Fibroblast of lung (primary cell): Measurements from ENCODE around the gene PIK3R1. TPM values are rescaled to one million over a fixed set of nuclear protein-coding genes. Genes with fewer than 3 reads are reported as not detected.

Experiments
- DNase-seq, 2 donors: peaks; one replicate each; pipeline versions ENCODE4 v3.0.0 to v3.0.0-alpha.2; 2010; ENCODE audit warnings: low read depth in 2 of 2
- H2AFZ ChIP-seq: 2 replicates; pipeline ENCODE4 v1.5.1; 2012; ENCODE audit warnings: low read length, control low read depth, inconsistent platforms
- H3K27ac ChIP-seq: 2 replicates; pipeline ENCODE4 v1.5.1; 2011; ENCODE audit warnings: low read length, control low read depth; ENCODE audit not compliant: insufficient read depth
- H3K27me3 ChIP-seq: 2 replicates; pipeline ENCODE4 v1.5.1; 2011; ENCODE audit warnings: mild to moderate bottlenecking, low read length; ENCODE audit not compliant: control insufficient read depth, insufficient read depth
- H3K36me3 ChIP-seq: 2 replicates; pipeline ENCODE4 v1.5.1; 2011; ENCODE audit warnings: low read length; ENCODE audit not compliant: control insufficient read depth, insufficient read depth
- H3K4me1 ChIP-seq: 2 replicates; pipeline ENCODE4 v1.5.1; 2011; ENCODE audit warnings: low read length; ENCODE audit not compliant: control insufficient read depth, insufficient read depth; ENCODE audit errors: extremely low read depth
- H3K4me2 ChIP-seq: 2 replicates; pipeline ENCODE4 v1.5.1; 2011; ENCODE audit warnings: low read length, control low read depth; ENCODE audit not compliant: insufficient read depth; ENCODE audit errors: extremely low read depth
- H3K4me3 ChIP-seq, 4 experiments: fragments of 200-600 bp in 1 of 4; sonication (generic) in 1 of 4; replicated peaks in 1 of 4; 2 replicates each; pipeline ENCODE4 v1.5.1; 2011 to 2016; ENCODE audit warnings: low read length in 4 of 4, low read depth in 3 of 4, mild to moderate bottlenecking in 3 of 4, control low read depth in 2 of 4, inconsistent platforms in 1 of 4, mixed read lengths in 1 of 4; ENCODE audit not compliant: insufficient read depth in 1 of 4; ENCODE audit errors: control extremely low read depth in 1 of 4
- H3K79me2 ChIP-seq: 2 replicates; pipeline ENCODE4 v1.5.1; 2012; ENCODE audit warnings: mild to moderate bottlenecking, low read length, inconsistent platforms; ENCODE audit not compliant: control insufficient read depth, insufficient read depth
- H3K9ac ChIP-seq: 2 replicates; pipeline ENCODE4 v1.5.1; 2011; ENCODE audit warnings: mild to moderate bottlenecking, low read length, control low read depth; ENCODE audit not compliant: insufficient read depth
- H3K9me3 ChIP-seq: 2 replicates; pipeline ENCODE4 v1.5.1; 2012; ENCODE audit warnings: low read depth, low read length; ENCODE audit not compliant: control insufficient read depth, insufficient read depth
- H4K20me1 ChIP-seq: 2 replicates; pipeline ENCODE4 v1.5.1; 2011; ENCODE audit warnings: low read length; ENCODE audit not compliant: control insufficient read depth, insufficient read depth; ENCODE audit errors: extremely low read depth
- CTCF ChIP-seq, 2 donors: IDR thresholded peaks in 1 of 2; conservative IDR thresholded peaks in 1 of 2; 1 replicate in 1 of 2; 2 replicates in 1 of 2; pipeline ENCODE4 v1.5.1; 2011 to 2012; ENCODE audit warnings: low read length in 2 of 2, control low read depth in 1 of 2, inconsistent platforms in 1 of 2, low read depth in 1 of 2, mild to moderate bottlenecking in 1 of 2
- EZH2 ChIP-seq: IDR thresholded peaks from 2 replicates; pipeline ENCODE4 v1.5.1; 2012; ENCODE audit warnings: low read length, control low read depth, mild to moderate bottlenecking; ENCODE audit errors: missing control alignments
- polyA plus RNA-seq, 2 donors: library from polyadenylated mRNA; depleted of rRNA in 1 of 2; stranded (reverse) in 1 of 2; unstranded in 1 of 2; fragments of >200 nt; gene quantifications; 2 replicates each; pipeline ENCODE4 v1.2.1, GENCODE V29; 2011 to 2012; ENCODE audit warnings: missing spikeins in 1 of 2
- total RNA-seq: library from RNA; depleted of rRNA; stranded (reverse); fragments of >200 nt; gene quantifications from 2 replicates; pipeline ENCODE4 v1.2.1, GENCODE V29; 2014

PIK3R1 gene
- total and polyA plus RNA-seq, 2 donors (not counting 1 experiment from before 2014, with no cell fraction given): 17.7 to 36.3 TPM

- H3K27ac ChIP-seq: peak overlapping the region; percentile 73
- no peaks in the 10 kb centered on the region for H3K9me3 ChIP-seq
- peak in 1 of 2 donors; percentile 69 for DNase-seq
- H3K4me1 ChIP-seq: no peaks in the 10 kb centered on the region
- H3K36me3 ChIP-seq: no peaks in the 10 kb centered on the region
- H3K79me2 ChIP-seq: peaks cover 47% of the 10 kb centered on the region
- H3K9ac ChIP-seq: peak overlapping the region; percentile 79
- no peaks in the 10 kb centered on the region for H4K20me1 ChIP-seq
- peak overlapping the region; percentile 68 to 96 (median 89) for H3K4me3 ChIP-seq
- no peaks in the 10 kb centered on the region for H3K27me3 ChIP-seq
- TF ChIP-seq CTCF (conservative IDR thresholded peaks at IDR 0.05 in 1 of 2, IDR thresholded peaks at IDR 0.05 in 1 of 2; ENCODE audit: low read depth in 1 of 2, low read length in 2 of 2) (no peak), EZH2 (no peak)
- H3K4me2 ChIP-seq: peak overlapping the region; percentile 27
- peak overlapping the region; percentile 43 for H2AFZ ChIP-seq
Measured at GRCh38 chr5:68215898-68216244, 315 bp downstream of the PIK3R1 start.

GRCh38 chr5:68216245-68217046 lies 890 bp downstream of the PIK3R1 start:
- Histone ChIP-seq H3K9me3 (no peaks in the 10 kb centered on the region), H3K27ac (peak overlapping the region; percentile 73), H2AFZ (peak overlapping the region; percentile 43), H3K79me2 (peaks cover 52% of the 10 kb centered on the region), H3K4me1 (no peaks in the 10 kb centered on the region), H4K20me1 (no peaks in the 10 kb centered on the region), H3K4me2 (peak overlapping the region; percentile 73), H3K36me3 (no peaks in the 10 kb centered on the region), H3K4me3 (peak overlapping the region; percentile 68 to 96 (median 89)), H3K27me3 (no peaks in the 10 kb centered on the region), H3K9ac (peak overlapping the region; percentile 79)
- TF ChIP-seq EZH2: no peak
- TF ChIP-seq CTCF (conservative IDR thresholded peaks at IDR 0.05 in 1 of 2, IDR thresholded peaks at IDR 0.05 in 1 of 2; ENCODE audit: low read depth in 1 of 2, low read length in 2 of 2): no peak
- peak; percentile 37 to 38 for DNase-seq

DNA sequence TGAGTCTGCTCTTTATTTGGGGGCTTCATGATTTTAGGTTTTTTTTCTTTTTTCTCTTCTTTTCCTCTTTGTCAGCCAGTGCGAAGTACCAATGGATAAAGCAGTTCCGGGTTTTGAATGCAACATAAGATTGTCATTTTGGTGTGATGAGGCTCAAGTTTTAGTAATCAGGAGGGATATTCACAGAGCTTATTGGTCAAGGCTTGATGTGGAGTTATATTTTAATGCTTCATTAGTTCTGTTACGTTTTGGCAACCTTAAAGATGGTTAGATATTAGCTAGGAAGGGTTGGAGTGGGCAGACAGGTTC lies 1.4 kb downstream of the PIK3R1 start:
- peaks cover 56% of the 10 kb centered on the region for H3K79me2 ChIP-seq
- no peaks in the 10 kb centered on the region for H3K9me3 ChIP-seq
- peak; percentile 28 to 34 for DNase-seq
- peak overlapping the region; percentile 73 for H3K27ac ChIP-seq
- peak overlapping the region; percentile 38 for H3K9ac ChIP-seq
- H3K27me3 ChIP-seq: no peaks in the 10 kb centered on the region
- peak overlapping the region; percentile 68 to 96 (median 89) for H3K4me3 ChIP-seq
- H3K4me1 ChIP-seq: no peaks in the 10 kb centered on the region
- TF ChIP-seq EZH2: no peak
- no peak for TF ChIP-seq CTCF (conservative IDR thresholded peaks at IDR 0.05 in 1 of 2, IDR thresholded peaks at IDR 0.05 in 1 of 2; ENCODE audit: low read depth in 1 of 2, low read length in 2 of 2)
- no peaks in the 10 kb centered on the region for H3K36me3 ChIP-seq
- peak overlapping the region; percentile 73 for H3K4me2 ChIP-seq
- H2AFZ ChIP-seq: no peak overlapping the region
- no peaks in the 10 kb centered on the region for H4K20me1 ChIP-seq
